DMS 273 (cell line): ENCODE results near the gene GPBAR1.
"Not testable (repeated sequence)": the region's sequence is repeated elsewhere in the genome, so short reads cannot be mapped to it uniquely, and the experiment has no call there.

Source experiments
- DNase-seq: peaks from one replicate; lab custom pipeline; 2025; ENCODE audit not compliant: unreplicated experiment; lab: John Stamatoyannopoulos, UW

GPBAR1 gene

DNA sequence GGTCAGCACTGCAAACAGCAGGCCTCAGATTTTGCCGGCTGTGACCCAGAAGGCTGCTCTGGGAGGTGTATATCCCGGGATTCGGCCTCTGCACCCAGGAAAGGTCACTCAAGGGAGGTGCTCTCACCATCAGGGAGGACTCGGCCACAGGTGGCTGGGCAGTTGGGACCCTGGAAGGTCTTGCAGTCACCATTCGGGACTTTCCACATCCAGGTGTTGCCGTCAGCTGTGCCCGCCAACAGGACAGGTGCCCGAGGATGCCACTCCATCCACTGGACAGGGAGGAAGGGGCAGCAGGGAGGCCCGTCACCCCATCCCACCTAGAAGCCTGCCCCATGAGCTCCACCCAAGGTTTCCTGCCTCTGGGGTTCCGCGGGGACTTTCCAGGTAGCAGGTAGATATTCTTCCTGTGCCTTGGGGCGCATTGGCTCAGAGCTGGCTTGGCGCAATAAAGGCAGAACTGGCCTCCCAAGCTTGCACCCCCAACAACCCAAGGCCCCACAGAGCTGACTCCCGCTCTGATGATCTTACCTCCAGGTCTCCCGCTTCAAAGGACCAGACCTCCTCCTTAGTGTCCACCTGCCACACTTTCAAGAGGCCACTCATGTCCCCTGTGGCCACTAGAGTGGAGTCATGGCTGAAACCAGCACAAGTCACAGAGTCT is 5.6 kb downstream of the GPBAR1 start:
- DNase-seq: no peak

DNA sequence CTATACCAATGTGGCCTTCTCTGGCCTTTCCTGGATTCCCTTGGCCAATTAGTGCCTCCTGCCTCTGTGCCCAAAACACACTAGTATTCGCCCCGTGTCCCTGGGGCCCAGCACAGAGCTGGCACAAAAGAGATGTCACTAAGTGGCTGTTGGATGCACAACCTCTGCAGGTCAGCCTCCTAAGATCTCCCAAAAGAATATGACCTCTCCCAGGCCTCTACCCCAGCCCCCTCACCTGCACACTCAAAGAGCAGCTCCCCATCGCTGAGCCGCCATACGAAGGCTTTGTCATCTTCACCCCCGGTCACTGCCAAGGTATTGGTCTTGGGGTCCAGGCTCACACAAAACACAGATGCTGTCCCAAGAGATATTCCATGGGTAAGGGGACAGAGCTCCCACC is 6.4 kb downstream of the GPBAR1 start:
- no peak for DNase-seq

DNA sequence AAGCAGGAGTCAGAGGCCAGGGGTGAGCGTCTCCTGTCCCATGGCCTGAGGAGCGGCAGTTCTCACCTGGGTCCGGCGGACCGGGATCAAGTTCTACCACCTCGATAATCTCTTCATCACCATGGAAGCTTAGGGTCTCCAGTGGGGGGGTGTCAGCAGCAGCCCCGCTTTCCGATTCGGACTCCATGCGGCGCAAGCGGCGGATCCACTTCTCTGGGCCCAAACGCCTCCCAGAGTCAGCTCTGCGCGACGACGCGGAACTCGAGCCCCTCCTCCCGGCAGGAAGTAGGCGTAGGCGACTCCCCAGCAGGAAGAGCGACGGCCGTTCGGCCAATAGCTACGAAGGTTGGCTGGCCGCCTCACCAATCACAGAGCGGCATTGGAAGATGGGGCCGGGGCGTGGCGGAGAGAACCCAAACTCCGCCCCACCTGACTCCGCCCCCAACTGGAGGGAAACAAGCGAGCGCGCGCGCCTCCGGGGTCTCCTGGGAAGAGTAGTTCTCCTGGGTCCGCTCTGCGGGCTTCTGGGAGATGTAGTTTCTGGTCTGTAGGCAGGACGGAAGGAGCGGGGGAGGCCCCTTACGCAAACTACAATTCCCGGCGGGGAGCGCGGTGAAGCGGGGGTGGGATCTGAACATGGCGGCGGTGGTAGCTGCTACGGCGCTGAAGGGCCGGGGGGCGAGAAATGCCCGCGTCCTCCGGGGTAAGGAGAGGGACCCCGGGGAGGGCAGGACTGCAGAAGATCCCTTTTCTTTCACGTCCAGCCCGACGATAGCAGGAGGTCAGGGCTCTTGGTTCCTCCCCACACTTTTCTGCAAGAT is 9.3 kb downstream of the GPBAR1 start, which contains the start of the genes AAMP and PNKD:
Gene AAMP (minus strand): TSS at position 238 of the 821 bp plus-strand sequence. CDS start 51 bp downstream, at position 187.
Gene PNKD (plus strand): TSS at position 620 of the 821 bp plus-strand sequence. CDS start 17 bp downstream, at position 637.
- DNase-seq: peak; percentile 100

DNA sequence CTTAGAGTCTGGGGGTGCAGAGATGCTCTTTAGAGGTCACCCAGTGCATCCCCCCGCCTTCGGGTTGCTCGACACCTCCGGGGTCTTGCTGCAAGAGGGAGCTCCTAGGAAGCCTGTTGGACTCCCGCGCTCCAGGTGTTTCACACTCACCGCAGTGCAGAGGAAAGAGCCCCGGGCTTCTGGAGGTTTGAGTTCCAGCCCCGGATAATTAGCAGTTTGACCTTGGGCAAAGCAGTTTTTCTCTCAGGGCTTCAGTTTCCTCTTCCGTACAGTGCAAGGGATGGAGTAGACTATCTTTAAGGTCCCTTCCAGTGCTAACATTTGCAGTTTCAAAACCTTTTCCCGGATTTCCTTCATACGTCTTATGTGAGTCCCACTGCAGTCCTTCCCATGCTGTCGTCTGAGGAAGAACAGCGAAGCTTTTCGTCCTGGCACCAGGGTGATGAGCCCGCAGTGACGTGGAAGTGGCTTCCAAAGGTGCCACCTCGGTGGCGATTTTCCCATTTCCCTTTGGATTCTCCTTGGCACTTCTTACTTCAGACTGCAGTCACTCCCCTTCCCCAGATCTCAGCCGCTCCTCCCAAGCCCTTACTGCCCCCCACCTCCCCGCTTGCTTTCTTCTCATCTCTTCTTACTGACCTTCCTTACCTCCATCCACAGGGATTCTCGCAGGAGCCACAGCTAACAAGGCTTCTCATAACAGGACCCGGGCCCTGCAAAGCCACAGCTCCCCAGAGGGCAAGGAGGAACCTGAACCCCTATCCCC is 10.1 kb downstream of the GPBAR1 start:
- peak; percentile 49 for DNase-seq

DNA sequence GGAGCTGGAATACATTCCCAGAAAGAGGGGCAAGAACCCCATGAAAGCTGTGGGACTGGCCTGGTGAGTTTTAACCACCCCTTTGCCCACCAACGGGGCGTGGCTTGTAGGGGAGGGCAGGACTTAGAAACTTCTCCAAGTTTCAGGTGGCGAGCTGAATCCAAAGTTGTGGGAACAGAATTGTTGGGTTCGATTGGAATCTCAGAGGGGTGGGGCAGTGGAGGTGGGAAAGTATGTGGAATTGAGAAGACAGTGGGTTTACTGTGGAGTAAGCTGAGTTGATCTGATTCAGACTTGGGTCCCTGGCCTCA is 10.6 kb downstream of the GPBAR1 start:
- DNase-seq: peak; percentile 32

DNA sequence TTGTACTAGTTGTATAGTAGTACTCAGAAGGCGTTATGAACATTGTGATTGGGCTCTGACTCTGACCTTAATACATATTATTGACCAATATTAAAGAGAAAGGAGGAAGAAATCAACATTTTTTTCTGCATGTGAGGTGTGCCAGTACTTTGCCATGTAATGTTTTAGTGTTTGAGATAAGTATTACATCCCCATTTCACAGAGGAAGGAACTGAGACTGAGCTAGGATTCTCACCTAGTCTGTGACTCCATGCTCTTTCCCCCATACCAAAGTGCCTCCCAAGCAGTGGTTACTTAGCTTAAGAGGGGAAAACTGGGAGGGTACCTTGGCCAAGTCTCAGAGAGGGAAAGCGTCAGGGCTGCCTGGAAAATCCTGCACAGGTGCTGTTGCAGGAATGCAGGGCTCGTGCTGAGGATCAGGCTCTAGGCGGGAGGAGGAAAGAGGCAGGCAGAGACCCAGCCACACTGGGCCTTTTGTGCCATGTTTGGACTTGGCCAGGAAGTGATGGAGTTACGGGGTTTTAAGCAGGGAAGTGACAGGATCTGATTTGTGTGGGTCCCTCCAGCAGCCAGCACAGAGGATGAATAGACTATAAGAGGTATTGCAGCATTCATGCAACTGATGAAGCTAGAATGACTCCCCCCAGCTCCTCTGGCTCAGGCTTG is 11.2 kb downstream of the GPBAR1 start:
- no peak for DNase-seq

DNA sequence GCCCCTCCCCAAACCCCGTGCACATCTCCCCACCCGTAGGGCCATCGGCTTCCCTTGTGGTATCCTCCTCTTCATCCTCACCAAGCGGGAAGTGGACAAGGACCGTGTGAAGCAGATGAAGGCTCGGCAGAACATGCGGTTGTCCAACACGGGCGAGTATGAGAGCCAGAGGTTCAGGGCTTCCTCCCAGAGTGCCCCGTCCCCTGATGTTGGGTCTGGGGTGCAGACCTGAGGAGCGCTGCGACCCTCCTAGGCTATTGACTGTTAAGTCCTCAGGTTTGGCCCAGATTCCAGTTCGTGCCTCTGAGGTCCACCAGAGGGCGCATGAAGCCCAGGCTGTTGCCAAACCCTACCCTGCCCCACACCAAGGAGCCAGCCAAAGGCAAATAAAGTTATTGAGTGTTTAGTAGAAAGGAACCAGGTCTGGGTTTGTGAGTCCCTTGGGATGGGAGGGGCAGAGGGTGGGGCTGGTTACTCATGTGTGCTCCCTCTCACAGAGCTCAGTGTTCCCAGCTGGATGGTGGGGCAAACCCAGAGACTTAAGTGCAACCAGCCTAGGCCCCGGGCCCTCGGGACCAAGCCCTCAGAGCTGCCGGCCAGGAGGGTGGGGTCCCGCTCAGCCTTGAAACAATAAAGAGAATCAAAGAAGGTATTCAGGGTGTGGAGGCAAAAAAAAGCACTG is 11.9 kb downstream of the GPBAR1 start:
- peak; percentile 91 for DNase-seq

DNA sequence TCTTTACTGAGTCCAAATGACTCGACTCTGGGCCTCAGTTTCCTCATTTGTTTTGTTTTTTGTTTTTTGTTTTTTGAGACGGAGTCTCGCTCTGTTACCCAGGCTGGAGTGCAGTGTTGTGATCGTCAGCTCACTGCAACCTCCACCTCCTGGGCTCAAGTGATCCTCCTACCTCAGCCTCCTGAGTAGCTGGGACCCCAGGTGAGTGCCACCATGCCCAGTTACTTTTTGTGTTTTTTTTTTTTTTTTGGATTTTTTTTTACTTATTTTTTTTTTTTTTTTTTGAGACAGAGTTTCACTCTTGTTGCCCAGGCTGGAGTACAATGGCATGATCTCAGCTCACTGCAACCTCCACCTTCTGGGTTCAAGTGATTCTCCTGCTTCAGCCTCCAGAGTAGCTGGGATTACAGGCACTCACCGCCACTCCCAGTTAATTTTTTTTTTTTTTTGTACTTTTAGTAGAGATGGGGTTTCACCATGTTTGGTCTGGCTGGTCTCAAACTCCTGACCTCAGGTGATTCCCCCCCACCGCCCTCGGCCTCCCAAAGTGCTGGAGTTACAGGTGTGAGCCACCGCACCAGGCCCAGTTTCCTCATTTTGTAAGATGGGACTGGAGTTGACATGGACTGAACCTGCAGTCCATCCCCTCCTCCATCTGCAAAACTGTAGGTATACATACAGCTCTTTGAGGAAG is 12.5 kb downstream of the GPBAR1 start:
- not testable (repeated sequence) for DNase-seq

DNA sequence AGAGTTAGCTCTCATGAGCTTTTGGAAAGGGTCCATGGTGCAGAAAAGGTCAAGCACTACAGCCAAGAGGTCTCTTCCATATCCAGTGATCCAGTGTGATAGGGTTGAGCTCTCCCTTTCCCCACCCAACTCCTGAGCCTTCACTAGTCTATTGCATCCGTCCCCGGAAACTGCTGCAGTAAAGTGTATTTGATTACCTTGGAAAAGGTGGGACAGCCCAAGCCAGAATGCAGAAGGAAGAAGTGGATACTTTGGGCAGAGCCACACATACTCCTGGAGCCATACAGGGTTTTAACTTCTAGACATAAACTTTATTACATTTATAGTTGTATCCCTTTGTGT is 13.1 kb downstream of the GPBAR1 start:
- no peak for DNase-seq

DNA sequence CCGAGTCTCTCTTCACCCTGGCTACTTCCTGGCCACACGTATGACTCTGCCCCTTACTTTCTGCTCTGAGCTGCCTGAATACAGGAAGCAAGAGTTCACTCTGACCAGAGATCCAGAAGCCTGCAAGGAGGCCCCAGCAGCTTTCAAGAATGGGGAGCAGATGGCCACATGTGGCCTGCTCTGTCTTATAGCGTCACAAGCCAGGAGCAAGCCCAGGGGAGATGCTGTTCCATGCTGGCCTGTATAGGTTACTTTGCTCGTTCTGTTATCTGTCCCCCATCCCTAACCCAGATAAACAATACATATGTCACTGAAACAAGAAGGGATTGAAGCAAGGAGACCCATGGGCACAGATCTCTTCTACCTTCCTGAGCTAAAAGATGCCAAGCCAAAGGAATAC is 13.8 kb downstream of the GPBAR1 start:
- no peak for DNase-seq

DNA sequence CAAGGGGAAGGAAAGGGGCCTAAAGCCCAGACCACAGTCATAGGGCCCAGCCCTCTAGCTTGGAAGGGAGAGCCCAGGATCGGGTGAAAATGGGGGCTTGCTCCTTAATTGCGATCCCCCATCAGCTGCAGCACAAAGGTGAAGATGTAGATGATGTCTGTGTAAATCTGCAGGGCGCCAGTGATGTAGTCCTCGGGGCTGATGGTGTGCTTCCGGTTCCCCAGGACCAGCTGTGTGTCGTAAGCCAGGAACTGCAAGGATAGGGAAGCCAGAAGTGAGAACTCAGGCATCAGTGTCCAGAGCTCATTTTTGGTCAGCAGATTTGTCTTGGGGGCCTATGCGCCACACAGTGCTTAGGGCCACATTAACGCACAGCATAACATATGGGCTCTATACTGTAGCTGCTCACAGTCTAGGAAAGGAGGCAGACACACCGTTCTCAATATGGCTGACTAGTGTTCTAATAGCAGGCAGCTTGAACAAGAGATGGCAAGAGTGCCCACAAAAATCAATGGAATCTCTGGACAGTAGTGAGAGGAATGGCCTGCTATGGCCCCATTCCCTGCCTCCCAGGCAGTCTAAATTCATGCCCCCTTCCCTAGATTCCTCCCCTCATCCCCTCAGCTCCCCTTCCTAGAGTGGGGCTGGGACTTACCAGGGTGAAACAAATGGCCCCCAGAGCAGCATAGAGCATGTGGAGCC is 14.7 kb downstream of the GPBAR1 start:
- DNase-seq: no peak

DNA sequence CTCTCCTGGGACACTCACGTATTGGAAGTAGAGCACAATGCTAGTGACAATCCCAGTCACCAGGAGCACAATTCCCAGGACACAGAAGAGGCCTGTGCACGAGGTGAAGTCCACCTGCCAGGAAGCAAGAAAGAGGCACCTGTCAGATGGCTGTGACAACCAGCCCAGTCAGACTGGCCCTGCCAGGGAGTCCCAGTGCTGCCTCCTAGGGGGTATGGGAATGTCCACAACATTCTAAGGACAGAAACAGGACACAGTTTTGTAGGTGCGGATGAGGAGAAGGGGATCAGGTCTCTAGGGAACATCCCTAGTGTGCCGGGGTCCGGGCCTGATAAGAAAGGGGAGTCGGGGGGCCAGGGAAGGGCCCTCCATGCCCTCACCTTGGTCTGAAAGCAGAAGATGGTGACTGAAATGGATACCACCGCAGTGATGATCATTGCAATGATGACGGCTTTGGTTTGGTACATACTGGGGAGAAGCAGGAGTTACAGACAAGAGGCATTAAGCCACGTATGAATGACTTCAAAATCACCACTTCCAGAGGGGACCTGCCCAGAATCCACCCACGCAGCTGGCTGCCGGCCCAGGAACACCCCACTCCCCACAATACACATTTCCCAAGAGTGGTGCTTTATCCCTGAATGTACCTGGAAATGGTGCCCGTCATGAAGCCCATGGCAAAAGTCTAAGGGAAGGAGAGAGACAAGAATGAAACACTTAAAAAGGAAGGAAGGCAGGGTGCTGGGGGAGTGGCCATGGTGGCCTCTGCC is 16.4 kb downstream of the GPBAR1 start:
- DNase-seq: no peak

DNA sequence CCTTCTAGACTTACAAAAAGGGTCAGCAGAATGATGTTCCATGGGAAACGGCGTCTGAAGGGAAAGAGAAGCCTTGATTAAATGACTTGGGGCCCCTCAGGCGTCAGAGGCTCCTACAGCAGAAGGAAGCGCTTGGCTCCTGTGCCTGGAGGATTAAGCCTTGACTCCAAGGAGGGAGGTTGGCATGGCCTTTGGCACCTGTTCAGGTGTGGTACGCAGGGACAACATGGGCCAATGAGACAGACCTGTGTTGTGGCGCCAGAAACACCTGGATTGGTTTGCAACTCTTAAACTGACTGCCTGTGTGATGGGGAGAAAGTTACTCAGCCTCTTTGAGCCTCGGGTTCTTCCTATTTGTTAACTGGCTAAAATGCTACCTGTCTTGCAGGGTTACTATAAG is 17.1 kb downstream of the GPBAR1 start:
- DNase-seq: no peak

DNA sequence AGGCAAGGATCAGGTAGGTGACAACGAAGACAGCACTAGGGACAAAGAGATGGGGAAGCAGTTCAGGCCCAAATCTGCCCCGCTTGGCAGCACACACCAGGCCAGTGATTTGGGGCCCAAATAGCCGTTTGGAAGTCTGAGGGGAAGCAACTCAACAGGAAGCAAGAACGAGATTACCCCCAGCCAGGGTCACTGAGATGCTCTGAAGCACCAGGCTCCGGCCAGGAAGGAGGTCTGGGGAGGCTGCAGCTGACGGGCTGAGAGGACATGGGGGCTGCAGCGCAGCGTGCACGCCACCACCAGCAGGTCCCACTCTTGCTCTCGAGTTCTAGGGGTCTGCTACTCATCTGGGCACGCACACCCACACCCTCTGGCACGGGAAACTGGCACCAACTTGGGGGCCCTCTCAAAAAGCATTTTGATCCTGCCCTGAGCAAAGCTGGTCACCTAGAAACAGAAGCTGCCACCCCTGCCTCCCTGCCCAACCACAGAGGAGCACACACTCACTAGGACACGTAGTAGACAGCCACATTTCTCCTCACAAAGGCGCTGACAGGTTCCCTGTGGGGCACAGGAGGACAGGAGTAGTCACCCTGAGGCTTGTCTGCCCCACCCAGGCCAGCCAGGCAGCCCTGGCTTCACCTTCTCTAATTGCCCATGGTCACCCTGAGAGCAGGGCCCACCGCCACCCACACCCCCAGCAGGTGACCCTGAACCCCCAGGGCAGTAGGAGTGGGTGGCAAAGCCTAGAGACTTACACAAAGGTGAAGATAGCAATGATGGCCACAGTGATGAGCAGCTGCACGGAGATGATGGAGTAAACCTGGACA is 17.9 kb downstream of the GPBAR1 start:
- DNase-seq: no peak

DNA sequence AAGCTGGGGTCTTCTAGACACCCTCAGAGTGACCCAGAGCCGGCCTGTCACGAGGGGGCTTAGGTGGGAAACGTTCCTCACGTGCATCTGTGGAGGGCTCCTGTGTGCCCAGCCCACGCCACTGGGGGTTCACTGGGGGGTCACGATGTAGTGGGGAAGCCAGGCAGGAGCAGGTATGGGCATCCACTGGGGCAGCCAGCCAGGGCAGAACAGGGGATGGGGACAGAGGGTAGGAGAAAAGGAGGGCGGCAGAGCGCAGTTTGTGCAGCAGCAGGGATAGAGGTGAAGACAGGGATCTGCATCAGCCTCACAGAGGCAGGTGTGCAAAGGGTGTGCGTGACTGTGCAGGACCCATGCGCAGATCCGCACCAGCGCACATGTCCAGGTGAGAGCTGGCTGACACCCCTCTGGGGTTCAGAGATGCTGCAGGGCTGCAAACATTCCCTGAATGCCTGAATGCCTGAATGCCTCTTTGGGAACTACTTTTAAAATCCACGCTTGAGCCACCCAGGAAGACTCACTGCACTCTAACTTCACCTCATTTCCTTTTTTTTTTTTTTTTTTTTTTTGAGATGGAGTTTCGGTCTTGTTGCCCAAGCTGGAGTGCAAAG is 19.6 kb downstream of the GPBAR1 start:
- DNase-seq: no peak

DNA sequence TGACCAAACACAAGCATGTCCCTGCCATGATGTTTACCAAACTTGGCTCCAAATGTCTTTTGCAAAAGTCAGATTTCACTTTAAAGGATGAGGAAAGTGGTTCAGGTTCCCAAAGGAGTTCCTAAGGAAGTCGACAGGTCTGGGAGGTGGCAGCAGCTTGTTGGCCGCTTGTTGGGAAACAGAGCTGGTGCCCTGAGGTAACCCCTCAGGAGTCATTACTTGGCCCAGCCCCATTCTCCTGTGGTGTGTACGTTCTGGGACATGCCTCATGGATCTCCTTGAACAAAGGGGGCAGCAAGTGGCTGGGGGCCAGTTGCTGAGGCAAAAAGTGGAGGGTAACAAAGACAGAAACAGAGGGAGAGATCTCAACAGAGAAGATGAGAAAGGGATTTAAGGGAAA is 20.6 kb downstream of the GPBAR1 start:
- peak; percentile 73 for DNase-seq

DNA sequence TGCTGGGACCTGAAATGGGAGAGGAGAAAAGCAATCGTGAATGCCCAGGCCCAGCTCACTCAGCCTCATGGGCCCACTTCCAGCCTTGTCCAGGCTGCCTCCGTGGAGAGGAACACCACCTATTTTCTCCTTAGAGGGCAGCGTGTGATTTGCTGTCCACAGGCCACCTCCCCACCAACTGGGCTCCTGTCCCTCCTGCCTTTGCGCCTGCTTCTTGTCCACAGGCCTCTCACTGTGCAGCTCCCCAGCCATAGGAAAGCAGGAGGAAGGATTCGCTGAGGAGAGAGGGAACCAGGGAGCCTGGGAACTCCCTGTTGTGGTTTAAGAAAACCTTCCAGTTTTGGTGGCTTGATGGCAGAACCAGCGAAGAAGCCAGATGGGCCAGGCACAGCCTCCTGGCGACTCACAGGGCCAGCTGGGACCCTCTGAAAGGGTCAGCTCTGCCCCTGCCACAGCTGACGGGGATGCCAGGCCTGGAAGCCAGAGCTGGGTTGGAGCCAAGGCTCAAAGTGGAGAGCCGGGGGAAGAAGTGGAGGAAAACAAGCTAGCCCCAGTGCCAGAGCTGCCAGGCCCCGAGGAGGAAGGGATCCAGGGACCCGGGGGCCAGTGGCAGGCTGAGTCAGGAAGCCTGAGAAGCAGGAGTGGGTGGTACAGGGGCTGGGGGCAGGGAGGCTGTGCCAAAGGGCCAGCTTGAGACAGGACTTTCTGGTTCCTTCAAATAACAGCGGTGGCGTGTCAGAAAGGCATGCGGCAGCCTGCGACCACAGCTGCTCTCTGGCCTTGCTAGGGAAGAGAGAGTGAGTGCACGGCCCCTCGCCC is 21.6 kb downstream of the GPBAR1 start:
- peak; percentile 87 for DNase-seq
